Thoracic aorta endothelial cell (primary cell): Measurements from ENCODE around the gene ZBTB7B. TPM values are rescaled to one million over a fixed set of nuclear protein-coding genes. Genes with fewer than 3 reads are reported as not detected.

Experiments
- small RNA-seq: library from RNA; depleted of rRNA; stranded (forward); fragments of <200 nt; gene quantifications from one replicate; pipeline ENCODE3, GENCODE V24; 2012
- total RNA-seq: library from RNA; depleted of rRNA; stranded (reverse); fragments of >200 nt; gene quantifications from 2 replicates; pipeline ENCODE4 v1.2.3, GENCODE V29; 2012

ZBTB7B gene
- total RNA-seq = 10.2 and 15.0 TPM in 2 replicates

GRCh38 chr1:155002464-155003226 is at the start of gene ZBTB7B:
Gene ZBTB7B, plus strand, starts transcription at chr1:155002802. Its CDS starts 11,859 bp downstream, at chr1:155014661.

GRCh38 chr1:154955718-154956543 is 46.7 kb upstream of the ZBTB7B start, which contains the start of gene PBXIP1:
Gene PBXIP1, minus strand, starts transcription at chr1:154956099. Its CDS starts 2,378 bp downstream, at chr1:154953721.

GRCh38 chr1:154961207-154962155 is 41.1 kb upstream of the ZBTB7B start, which contains the start of gene PYGO2:
Gene PYGO2, minus strand, starts transcription at chr1:154961782. Its CDS starts 206 bp downstream, at chr1:154961576.

GRCh38 chr1:154970631-154971340 is 31.8 kb upstream of the ZBTB7B start, which contains the start of gene SHC1:
Gene SHC1, minus strand, starts transcription at chr1:154970747. Its CDS starts 221 bp downstream, at chr1:154970526.

GRCh38 chr1:154974102-154974807 is 28.3 kb upstream of the ZBTB7B start, which contains the start of gene CKS1B:
Gene CKS1B, plus strand, starts transcription at chr1:154974681. Its CDS starts 65 bp downstream, at chr1:154974746.

GRCh38 chr1:154982897-154983648 is 19.5 kb upstream of the ZBTB7B start, which contains the start of gene FLAD1:
Gene FLAD1, plus strand, starts transcription at chr1:154983344. Its CDS starts 351 bp downstream, at chr1:154983695.

GRCh38 chr1:154993572-154994268 is 8.9 kb upstream of the ZBTB7B start, which contains the start of gene LENEP:
Gene LENEP, plus strand, starts transcription at chr1:154993586. Its CDS starts 22 bp downstream, at chr1:154993608.

GRCh38 chr1:155033524-155033923 is 30.9 kb downstream of the ZBTB7B start, which contains the start of the genes DCST1 and DCST2:
Gene DCST1, plus strand, starts transcription at chr1:155033824. Its CDS starts 213 bp downstream, at chr1:155034037.
Gene DCST2, minus strand, starts transcription at chr1:155033781. Its CDS starts 80 bp downstream, at chr1:155033701.

GRCh38 chr1:155050560-155051341 is 48.1 kb downstream of the ZBTB7B start, which contains the start of gene ADAM15:
Gene ADAM15, plus strand, starts transcription at chr1:155051316. Its CDS starts 71 bp downstream, at chr1:155051387.

GRCh38 chr1:155063550-155064110 is 61.0 kb downstream of the ZBTB7B start, which contains the start of gene EFNA4:
Gene EFNA4, plus strand, starts transcription at chr1:155063740. Its CDS starts 84 bp downstream, at chr1:155063824.

Small RNA genes lying within 50 kb of the gene (small RNA-seq; reads per million reads assigned to genes)
- gene MIR4258 = not detected

Other genes with a start within 250 kb of the ZBTB7B start
- 0.40 and 0.93 TPM in 2 replicates for gene KCNN3, start 132.5 kb upstream of the ZBTB7B start, total RNA-seq
- gene PMVK, start 66.1 kb upstream of the ZBTB7B start, total RNA-seq = 9.2 and 10.5 TPM in 2 replicates
- 41.5 and 42.0 TPM in 2 replicates for gene PBXIP1, start 46.7 kb upstream of the ZBTB7B start, total RNA-seq
- gene PYGO2, start 41.0 kb upstream of the ZBTB7B start, total RNA-seq = 11.3 and 12.6 TPM in 2 replicates
- 248 and 273 TPM in 2 replicates for gene SHC1, start 32.1 kb upstream of the ZBTB7B start, total RNA-seq
- 116 and 126 TPM in 2 replicates for gene CKS1B, start 28.1 kb upstream of the ZBTB7B start, total RNA-seq
- gene FLAD1, start 19.5 kb upstream of the ZBTB7B start, total RNA-seq = 21.6 and 22.3 TPM in 2 replicates
- gene LENEP, start 9.2 kb upstream of the ZBTB7B start, total RNA-seq = 0.40 TPM in 1 of 2 replicates, not detected in the other
- 0.29 TPM in 1 of 2 replicates, not detected in the other for gene DCST2, start 31.0 kb downstream of the ZBTB7B start, total RNA-seq
- not detected in 2 replicates for gene DCST1, start 31.0 kb downstream of the ZBTB7B start, total RNA-seq
- 172 and 268 TPM in 2 replicates for gene ADAM15, start 48.5 kb downstream of the ZBTB7B start, total RNA-seq
- gene EFNA4, start 60.9 kb downstream of the ZBTB7B start, total RNA-seq = 4.0 and 7.0 TPM in 2 replicates
- gene EFNA3, start 76.0 kb downstream of the ZBTB7B start, total RNA-seq = 0.66 and 1.9 TPM in 2 replicates
- gene EFNA1, start 125.1 kb downstream of the ZBTB7B start, total RNA-seq = 30.5 and 45.1 TPM in 2 replicates
- 24.3 and 39.1 TPM in 2 replicates for gene SLC50A1, start 133.1 kb downstream of the ZBTB7B start, total RNA-seq
- gene DPM3, start 137.7 kb downstream of the ZBTB7B start, total RNA-seq = 23.7 and 37.9 TPM in 2 replicates
- 77.7 and 105 TPM in 2 replicates for gene KRTCAP2, start 170.5 kb downstream of the ZBTB7B start, total RNA-seq
- gene TRIM46, start 171.0 kb downstream of the ZBTB7B start, total RNA-seq = 5.7 and 7.2 TPM in 2 replicates
- gene THBS3, start 205.1 kb downstream of the ZBTB7B start, total RNA-seq = 8.5 and 9.1 TPM in 2 replicates
- 36.7 and 43.9 TPM in 2 replicates for gene MTX1, start 205.9 kb downstream of the ZBTB7B start, total RNA-seq